ENCODE results near the gene SCAF11.

The SCAF11 gene

DNA sequence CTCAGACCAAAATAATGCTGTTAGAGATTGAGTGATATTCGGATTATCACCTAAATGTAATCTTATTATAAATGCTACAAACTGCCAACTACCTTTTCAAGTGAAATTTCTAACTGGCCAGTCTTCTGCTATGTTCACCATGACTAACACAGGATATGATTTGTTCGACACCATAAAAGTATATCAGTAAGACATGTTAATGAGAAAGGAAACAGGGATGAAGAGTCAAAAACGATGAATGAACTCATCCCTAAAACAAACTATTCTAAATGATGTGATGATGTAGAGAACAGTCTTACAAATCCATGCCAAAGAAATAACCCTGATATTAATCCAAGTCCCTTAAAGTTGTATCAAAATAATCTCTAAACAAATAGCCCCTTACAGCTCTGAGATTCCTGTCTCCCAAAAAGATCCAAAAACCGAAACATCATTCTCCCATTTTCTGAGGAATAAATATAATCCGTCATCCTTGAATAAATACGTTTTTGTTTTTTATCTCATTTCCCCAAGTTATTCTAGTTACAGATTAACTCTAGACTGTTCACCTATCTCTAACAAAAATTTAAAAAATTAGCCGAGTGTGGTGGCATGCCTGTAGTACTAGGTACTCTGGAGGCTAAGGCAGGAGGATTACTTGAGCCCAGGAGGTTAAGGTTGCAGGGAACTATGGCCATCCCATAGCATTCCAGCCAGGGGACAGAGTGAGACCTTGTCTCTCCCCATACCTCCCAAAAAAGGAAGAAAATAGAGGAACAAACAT lies 9.1 kb downstream of the SCAF11 start:
- DNase-seq, result no peak

DNA sequence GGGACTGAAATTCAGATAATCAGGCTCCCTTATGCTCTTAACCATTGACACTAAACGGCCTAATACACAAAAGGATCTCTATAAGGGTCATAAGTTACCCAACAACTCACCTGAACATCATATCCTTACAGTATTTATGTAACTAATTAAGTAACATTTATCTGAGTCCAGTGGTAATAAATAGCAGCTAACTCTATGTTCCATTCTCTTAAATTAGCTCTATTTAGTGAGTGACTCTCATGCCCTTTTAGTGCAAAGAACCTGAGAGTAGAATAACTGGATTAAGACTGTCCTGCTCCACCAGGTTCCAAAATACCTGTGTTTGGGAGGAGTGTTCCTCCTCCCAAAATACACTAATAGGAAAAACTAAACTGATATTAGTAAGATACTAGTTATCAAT lies 9.8 kb downstream of the SCAF11 start:
- DNase-seq, result no peak

DNA sequence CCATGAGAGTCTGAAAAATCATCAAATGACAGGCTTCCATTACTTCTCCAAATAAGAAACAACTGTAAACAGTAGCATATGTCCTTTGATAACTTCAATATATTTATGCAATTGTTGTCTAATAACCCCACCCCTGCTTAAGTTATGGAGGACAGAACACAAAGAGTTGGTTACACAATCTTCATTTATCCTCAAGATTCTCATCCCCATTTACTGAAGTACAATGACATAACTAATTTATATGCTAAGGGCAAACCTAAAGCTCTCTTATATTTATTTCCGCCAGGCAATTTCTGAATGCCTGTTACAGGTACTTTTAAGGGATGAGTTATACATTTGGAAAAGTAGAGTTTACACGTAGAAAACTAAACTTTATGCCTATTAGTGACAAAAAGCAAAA lies 12.3 kb downstream of the SCAF11 start:
- DNase-seq, result no peak

DNA sequence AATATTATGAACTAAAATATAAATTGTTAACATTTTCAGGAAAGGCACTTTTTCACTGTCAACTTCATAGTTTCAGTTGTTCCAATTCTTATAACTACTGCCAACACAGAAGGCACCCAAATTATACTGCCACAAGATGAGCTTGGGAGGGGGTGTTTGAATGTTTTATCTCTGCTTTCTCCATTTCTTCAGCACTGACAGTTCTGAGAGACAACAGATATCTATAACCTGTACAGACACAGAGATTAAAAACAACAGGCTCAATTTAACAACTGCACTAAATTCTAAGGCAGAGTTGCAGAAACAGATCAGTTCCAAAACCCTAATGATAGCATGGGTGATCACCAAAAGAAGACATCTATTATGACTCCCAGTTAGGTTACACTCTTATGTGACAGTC lies 12.8 kb downstream of the SCAF11 start:
- no peak for DNase-seq

DNA sequence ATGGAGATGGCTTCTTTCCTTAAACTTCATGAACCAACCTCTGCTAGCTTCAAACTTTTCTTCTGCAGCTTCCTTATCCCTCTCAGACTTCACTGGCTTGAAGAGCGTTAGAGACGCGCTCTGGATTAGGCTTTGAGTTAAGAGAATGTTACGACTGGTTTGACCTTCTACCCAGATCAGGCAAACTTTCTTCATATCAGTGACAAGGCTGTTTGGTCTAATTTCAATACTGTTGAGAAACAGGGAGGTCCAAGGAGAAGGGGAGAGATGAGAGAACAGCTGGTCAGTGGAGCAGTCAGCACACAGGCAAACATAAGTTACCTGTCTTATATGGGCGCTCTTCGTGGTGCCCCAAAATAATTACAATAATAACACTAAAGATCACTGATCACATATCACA lies 14.9 kb downstream of the SCAF11 start:
- DNase-seq, result no peak

DNA sequence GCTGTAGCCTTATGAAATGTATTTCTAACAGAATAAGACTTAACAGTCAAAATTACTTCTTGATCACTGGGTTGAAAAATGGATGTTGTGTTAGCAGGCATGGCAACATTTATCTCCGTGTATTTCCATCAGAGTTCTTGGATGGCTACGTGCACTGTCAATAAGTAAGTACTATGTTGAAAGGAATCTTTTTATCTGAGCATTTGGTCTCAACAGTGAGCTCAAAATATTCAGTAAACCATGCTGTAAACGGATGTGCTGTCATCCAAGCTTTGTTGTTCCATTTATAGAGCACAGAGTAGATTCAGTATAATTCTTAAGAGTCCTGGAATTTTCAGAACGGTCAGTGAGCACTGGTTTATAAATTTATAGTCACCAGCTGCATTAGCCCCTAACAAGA lies 15.5 kb downstream of the SCAF11 start:
- no peak for DNase-seq

DNA sequence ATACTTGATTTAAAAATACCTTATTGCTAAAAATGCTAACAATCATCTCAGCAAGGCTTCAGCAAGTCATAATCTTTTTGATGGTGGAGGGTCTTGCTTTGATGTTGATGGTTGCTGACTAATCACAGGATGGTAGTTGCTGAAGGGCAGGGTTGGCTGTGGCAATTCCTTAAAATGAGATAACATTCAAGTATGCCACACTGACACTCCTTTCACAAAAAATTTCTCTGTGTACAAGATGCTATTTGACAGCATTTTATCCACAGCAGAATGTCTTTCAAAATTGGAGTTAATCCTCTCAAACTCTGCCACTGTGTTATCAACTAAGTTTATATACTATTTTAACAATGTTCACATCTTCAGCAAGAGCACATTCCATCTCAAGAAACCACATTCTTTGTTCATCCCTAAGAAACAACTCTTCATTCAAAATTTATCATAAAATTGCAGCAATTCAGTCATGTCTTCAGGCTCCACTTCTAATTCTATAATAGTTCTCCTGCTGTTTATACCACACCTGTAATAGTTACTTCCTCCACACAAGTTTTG lies 16.1 kb downstream of the SCAF11 start:
- no peak for DNase-seq

DNA sequence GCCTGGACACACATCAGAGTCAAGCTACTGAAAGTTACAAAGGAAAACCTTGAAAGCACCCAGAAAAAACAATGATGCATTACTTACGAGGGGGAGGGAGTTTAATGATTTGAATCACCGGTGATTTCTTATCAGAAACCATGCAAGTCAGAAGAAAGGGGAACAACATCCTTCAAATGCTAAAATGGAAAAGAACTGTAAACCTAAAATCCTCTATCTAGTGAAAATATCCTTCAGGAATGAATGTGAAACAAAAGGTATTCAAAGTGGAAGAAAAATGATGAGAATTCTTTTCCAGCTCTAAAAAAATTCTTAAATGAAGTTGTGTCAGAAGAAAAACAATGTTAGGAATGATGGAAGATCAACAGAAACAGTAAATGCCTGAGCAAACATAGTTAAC lies 16.8 kb downstream of the SCAF11 start:
- DNase-seq, result no peak

DNA sequence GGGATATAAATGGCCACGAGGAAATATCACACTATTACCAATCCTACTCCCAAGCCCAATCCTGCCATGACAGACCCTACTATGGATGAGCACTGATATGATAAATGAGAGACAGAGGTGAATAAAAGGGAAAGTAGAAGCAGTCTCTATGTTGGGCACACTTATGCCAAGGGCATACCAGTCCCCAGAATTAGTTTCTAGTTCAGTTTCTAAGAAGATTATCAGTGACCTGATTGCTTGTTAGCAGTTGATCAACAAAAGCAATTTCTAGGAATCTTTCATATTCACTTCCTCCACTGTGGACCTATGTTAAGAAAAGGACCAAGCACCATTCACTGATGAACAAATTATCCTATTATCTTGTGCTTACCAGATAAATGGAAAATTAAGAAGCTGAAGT lies 20.0 kb downstream of the SCAF11 start:
- DNase-seq, result no peak

DNA sequence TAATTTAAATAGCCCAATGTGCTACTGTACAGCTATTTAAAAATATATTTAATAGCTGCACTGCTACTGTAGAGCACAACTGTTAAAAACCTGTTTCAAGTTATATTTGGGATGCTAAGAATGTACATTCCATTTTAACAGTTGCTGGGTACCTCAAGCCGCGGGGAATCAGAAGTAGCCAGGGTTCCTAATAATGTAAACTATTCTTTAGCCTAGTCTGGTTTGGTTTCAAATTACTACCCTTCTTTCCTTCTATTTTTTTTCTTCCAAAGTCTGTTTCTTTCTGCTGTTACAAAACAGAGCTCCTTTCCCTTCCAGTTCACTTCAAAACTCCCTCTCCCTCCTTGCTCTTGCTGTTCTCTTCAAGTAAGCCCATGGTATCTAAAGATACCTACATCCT lies 21.3 kb downstream of the SCAF11 start:
- no peak for DNase-seq

DNA sequence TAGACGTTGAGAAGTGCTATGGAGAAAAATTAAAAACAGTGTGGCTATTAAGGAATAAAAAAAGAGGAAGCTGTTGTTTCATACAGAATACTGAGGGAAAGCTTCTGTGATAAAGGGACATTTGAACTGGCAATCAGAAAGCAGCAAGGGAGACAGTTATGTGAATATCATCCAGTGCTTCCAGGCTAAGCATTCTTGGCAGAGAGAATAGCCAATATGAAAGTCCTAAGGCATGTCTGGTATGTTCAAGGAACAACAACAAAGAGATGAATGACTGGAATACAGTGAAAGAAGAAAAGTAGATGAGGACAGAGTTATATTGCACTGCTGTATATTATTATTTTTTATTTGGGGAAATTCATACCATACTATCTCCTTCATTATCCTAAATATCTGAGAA lies 23.9 kb downstream of the SCAF11 start:
- no peak for DNase-seq

DNA sequence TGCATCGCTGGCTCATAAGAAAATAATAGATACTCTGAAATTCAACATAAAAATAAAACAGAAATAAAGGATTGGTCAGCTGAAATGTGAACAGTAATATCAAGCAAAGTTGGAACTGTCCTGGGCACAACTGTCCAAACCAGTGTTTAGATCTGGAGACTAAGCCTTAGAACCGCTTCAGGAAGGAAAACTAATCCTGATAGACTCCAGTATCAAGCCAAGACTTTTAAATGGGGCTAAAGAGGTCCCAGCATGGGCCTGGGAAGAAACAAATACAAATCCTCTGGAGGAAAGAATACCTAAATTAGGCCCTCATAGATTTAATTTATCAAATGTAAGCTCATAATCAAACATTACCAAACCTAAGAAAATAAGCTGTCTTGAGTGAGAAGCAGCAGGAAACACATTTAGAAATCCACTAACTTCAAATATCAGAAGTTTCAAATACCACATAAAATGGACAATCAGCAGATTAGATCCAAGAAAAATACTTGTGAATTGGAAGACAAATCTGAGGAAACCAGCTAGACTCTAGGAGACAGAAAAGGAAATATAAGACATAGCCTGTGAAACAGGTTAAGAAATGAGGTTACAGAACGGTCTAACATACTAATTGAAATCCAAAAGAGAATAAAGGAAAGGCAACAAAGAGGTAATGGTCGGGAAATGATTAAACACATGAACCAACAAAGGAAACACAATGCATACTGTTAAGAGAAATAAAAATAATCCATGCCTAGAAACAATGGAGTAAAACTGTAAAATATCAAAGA lies 27.6 kb downstream of the SCAF11 start:
- DNase-seq, result no peak

DNA sequence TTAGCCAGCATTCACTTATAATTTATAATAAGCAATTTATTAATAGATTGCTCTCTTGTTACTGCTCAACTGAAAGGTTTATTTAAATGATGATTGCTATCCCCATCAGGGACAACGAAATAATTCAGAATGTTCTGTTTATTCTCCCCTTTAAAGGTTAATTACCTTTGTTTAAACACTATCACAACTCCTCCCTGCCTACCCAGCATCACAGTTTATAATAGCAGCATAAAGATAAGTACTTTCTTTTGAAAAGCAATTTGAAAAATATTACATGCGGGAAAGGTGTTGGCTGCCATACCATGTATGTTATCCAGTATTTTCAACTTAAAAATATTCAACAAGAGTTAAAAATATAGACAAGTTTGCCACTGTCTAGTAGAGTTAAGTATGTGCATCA lies 30.6 kb downstream of the SCAF11 start:
- no peak for DNase-seq

DNA sequence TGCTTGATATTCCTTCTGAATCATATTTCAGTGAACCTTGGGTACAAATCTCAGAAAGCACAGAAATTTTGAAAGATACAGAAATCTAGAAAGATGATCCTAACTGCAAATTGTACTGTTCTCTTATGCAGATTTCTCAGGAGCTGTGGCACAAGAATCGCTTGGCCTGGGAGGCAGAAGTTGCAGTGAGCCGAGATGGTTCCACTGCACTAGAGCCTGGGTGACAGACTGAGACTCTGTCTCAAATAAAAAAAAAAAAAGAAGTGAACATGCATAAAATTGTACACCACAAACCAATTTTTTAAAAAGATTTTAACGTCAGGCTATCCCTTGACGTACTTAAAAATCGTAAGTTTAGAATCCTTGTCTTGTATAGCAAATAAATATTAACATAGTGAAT lies 31.3 kb downstream of the SCAF11 start:
- DNase-seq, result no peak

DNA sequence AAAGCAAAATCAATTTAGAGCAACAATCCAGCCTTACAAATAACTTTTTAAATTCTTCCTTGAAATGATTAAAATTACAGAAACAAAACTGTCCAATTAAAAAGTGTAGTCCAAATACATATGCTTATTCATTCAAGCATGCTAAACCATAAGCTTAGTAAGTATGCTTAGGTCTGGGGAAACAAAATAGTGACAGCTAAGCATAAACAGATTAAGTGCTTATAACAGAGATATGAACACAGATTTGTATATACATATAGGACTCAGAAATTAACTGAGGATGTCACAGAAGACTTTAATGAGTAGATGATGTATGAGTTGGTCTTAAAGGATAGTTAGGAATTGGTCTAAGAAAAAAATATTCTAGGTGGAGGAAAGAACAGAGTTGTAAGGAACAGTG lies 41.8 kb downstream of the SCAF11 start:
- no peak for DNase-seq

DNA sequence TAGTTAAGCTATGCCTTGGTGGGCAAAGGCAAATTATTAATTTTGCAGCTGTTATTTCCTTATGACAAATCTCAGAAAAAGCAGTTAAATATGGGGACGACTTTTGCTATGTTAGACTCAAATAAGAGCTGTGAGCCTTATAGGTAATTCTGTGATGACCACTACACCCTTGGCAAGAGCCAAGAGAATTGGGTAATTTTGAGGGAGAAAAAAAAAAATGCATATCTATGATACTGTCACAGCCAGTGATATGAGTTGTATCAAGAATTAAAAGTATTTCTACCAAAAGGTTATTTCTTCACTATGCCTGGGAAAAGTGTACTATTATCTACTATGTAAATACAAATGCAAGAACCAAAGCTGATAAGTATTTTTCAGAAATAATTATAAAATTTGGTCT lies 43.9 kb downstream of the SCAF11 start:
- DNase-seq, result no peak

DNA sequence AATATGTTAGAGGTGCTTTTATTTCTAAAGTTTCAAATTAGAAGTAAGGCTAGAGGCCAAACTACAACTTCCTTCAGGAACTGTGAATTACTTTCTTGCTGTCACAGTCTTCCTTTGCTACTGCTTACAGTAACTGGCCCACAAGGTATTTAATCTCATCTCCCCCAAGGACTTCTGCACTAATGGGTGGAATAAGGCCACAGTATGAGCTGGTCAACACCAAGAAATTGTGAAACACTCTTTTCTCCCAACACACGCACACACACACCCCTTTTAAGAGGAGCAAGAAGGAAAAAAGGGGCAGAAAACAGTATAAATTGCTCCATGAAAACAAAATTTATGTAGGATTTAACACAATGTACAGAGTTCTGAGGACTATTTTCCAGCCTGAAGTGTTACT lies 45.6 kb downstream of the SCAF11 start:
- DNase-seq, result no peak

DNA sequence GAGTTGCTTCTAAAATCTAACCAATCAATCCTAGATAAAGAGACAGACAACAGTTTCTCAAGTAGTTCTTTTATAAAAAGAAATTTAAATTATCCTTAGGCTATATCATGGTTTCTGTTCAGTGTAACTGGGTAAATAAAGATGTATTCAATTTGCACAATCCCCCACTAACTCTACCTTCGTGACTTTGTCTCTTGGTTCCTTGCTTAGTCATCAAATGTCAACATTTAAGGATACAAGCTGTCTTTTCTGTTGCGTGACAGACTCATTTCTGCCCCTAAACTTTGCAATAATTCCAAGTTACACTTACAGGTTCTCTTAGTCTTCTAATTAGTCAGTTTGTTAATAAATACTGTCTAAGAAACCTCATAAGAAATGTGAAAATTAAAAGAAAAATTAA lies 50.6 kb downstream of the SCAF11 start:
- DNase-seq, result no peak

DNA sequence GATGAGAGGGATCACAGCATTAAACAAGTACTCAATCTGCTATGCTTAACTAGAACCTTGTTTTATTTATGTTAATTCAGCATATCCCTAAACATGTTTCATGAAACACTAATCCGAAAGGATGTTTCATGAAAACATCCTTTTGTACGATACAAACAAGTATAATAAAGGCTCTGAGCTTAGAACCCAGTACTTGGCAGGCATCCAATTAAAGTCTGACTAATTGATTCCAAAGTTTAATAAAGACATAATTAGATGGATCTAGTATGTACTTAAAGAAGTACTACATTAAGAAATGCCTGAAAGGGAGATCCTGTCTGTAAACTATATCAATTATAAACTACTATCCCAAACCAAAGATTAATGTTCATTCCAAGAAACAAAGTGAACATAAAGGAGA lies 51.8 kb downstream of the SCAF11 start:
- no peak for DNase-seq

DNA sequence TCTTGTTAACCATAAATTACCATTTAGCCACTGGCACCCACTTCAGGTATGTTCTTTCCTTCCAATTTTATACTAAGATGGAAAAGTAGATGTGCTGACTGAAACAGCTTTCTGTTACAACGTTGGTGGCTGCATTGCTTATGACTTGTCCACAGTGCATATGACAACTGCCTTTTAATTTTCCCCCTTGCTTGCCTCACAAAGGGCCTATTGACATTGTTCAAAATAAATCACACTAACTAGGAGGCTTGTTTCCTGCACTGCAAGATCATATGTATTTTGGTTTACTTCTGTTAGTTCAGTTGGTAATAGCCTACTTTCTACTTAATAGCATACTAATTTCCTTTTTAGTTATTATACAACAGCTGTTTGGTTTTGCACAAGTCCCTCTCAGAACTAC lies 55.4 kb downstream of the SCAF11 start:
- no peak for DNase-seq

DNA sequence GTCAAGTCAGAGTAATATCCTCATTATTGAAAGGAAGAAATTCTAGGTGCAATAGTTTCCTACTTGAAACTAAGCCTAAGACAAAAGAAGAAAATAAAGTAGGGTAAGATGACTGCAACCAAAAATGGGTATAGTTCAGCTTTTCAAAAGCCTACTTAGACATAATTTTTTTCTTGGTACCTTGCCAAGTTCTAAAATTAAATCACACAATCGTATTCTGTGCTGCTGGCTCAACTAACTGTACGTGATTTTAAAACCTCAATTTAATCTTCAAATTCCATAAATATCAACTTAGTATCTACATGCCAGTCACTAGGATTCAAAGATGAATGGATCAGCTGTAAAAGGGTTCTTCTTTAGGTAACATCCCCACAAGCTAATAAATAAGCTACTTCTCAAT lies 56.9 kb downstream of the SCAF11 start:
- no peak for DNase-seq

DNA sequence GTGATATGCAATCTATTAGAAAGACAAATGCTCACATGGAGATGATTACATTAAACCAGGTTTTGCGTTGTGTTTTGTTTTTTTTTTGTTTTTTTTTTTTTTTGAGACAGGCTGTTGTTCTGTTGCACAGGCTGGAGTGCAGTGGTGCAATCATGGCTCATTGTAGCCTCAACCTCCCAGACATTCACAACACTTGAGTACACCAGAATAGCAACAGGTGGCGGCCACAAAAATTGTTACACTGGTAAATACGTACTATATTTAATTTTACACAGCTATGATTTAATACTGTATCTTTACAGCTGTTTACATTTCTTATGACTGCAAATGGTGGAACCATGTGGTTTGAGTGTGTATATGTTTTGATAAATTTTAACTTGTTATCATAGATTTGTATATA lies 60.0 kb downstream of the SCAF11 start:
- no peak for DNase-seq

DNA sequence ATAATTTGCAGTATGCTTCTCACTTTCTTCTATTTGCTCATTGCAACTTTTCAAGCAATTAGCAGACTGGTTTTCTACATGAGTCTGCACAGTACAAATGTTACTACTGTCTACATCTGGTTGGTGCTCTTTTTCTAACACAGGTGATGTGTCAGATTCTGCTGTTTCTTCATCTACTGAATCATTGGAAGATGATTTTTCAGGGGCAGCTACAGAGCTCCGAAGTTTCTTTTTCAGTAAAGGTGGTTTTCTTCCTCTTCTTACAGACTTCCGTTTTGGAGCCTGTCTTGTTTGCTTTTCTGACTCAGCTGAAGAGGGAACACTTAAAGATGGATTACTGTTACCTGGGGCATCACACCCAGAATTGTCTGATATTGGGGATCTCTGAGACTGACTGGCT lies 62.1 kb downstream of the SCAF11 start:
- no peak for DNase-seq

DNA sequence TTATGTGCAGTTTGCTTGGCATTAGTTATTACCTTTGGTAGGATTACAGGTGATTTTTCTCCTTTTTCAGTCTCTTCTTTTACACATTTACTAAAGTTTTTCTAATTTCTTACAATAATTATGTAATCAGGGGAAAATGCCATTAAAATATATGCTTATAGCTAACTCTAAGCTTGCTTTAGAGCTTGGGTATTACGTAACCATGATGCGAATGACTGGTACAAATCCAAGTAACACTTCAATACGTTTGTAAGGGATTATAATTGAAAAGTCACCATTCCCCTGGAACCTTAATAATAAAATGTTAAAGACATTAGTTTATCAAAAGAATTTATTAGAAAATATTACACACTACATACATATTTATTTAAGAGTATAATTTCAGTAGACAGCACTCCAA lies 71.6 kb downstream of the SCAF11 start:
- DNase-seq, result no peak

All from T-helper 9 cell (primary cell).